Osteoblast (primary cell): Measurements from ENCODE around the gene DAB2IP. TPM values are rescaled to one million over a fixed set of nuclear protein-coding genes. Genes with fewer than 3 reads are reported as not detected.

ENCODE experiments used
- DNase-seq: peaks from one replicate; pipeline ENCODE4 v3.0.0; 2011; ENCODE audit warnings: low spot score, mixed read lengths; ENCODE audit not compliant: insufficient read length; ENCODE audit errors: missing footprints
- H2AFZ ChIP-seq: 2 replicates; pipeline ENCODE4 v1.6.0; 2011; ENCODE audit warnings: mild to moderate bottlenecking, low read length
- H3K27ac ChIP-seq: 2 replicates; pipeline ENCODE4 v1.5.1; 2011; ENCODE audit warnings: mild to moderate bottlenecking, low read depth, low read length, moderate library complexity
- H3K27me3 ChIP-seq: 2 replicates; pipeline ENCODE4 v1.6.0; 2012; ENCODE audit warnings: mild to moderate bottlenecking, control low read depth, inconsistent platforms, low read length, moderate library complexity; ENCODE audit not compliant: insufficient read depth
- H3K36me3 ChIP-seq: 2 replicates; pipeline ENCODE4 v1.5.1; 2011; ENCODE audit warnings: mild to moderate bottlenecking, low read length, control low read depth, moderate library complexity; ENCODE audit not compliant: insufficient read depth
- H3K4me1 ChIP-seq: 2 replicates; pipeline ENCODE4 v1.5.1; 2011; ENCODE audit warnings: mild to moderate bottlenecking, low read length, control low read depth, moderate library complexity; ENCODE audit not compliant: insufficient read depth
- H3K4me2 ChIP-seq: 2 replicates; pipeline ENCODE4 v1.6.0; 2011; ENCODE audit warnings: mild to moderate bottlenecking, low read length; ENCODE audit not compliant: insufficient read depth
- H3K4me3 ChIP-seq: fragments of 200-600 bp; sonication (generic); 3 replicates; pipeline ENCODE4 v1.5.1; 2012; ENCODE audit warnings: mild to moderate bottlenecking, low read length, inconsistent platforms; ENCODE audit not compliant: insufficient read depth
- H3K79me2 ChIP-seq: 2 replicates; pipeline ENCODE4 v1.6.0; 2012; ENCODE audit warnings: mild to moderate bottlenecking, low read length, control low read depth, inconsistent platforms; ENCODE audit not compliant: insufficient read depth
- H3K9me3 ChIP-seq: 2 replicates; pipeline ENCODE4 v1.5.1; 2011; ENCODE audit warnings: low read depth, low read length, control low read depth
- H4K20me1 ChIP-seq: 2 replicates; pipeline ENCODE4 v1.6.0; 2012; ENCODE audit warnings: mild to moderate bottlenecking, low read length, control low read depth; ENCODE audit not compliant: insufficient read depth
- total RNA-seq: library from RNA; depleted of rRNA; stranded (reverse); fragments of >200 nt; gene quantifications from 2 replicates; pipeline ENCODE4 v1.2.3, GENCODE V29; 2012
- TF ChIP-seq, protein P1 (sequence below): IDR thresholded peaks from 2 replicates; pipeline ENCODE4 v1.5.1; 2011; ENCODE audit warnings: mild to moderate bottlenecking, low read depth, low read length, moderate library complexity; ENCODE audit errors: extremely low read depth

Gene DAB2IP
- total RNA-seq, 1 donor: 60.8 TPM

DNA sequence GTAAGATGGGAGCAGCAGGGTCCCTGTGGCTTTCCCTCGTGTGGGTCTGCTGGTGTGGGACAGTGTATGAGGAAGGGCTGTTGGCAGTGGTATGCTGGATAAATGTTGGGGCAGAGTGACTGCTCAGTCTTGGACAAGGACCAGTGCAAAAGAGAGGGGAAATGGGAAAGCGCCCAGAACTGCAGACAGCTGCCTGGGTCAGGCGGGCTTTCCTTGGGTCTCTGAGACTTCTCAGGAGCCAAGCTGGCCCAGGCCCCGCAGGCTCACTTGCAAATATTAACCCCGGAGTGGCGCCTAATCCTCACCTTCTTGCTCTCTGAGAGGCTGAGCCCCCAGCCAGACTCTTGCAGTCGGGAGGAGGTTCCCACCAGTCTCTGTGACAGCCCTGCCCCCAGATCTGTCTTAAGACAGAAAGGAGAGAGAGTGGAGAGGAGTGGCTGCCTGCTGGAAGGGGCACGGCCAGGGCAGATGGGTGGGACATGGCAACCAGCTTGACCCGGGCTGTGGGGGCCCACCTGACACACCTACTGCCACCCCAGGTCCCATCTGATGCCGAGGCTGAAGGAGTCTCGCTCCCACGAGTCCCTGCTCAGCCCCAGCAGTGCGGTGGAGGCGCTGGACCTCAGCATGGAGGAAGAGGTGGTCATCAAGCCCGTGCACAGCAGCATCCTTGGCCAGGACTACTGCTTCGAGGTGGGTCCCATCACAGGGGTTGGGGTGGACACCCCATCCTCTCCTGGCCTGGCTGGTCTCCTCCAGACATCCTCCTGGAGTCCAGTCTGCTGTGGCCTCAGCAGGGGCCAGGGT, 105.2 kb downstream of the DAB2IP start:
- no peaks in the 10 kb centered on the region for H3K4me1 ChIP-seq
- no peak for DNase-seq

DNA sequence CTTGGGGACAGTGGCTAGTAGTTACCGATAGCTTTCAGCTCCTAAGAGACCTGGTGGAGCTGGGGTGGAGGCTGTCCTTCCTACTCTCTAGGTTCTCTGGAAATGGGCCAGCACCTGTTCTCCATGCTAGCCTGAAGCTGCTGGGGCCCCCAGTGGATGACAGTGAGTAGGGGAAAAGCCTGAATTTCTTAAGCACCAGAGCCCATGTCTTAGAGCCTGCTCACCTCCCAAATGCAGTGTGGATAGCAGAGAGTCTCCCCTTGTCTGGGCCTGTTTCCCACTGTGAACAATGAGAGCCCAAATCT, 105.8 kb downstream of the DAB2IP start:
- Histone ChIP-seq H3K9me3 (no peaks in the 10 kb centered on the region), H3K27me3 (no peaks in the 10 kb centered on the region), H3K36me3 (peaks cover 12% of the 10 kb centered on the region), H3K79me2 (peaks cover 42% of the 10 kb centered on the region), H3K27ac (no peak overlapping the region), H3K4me1 (no peaks in the 10 kb centered on the region), H4K20me1 (peaks cover 17% of the 10 kb centered on the region), H3K4me3 (no peak overlapping the region), H2AFZ (no peak overlapping the region), H3K4me2 (no peak overlapping the region)
- no peak for DNase-seq
- TF ChIP-seq, protein P1, sequence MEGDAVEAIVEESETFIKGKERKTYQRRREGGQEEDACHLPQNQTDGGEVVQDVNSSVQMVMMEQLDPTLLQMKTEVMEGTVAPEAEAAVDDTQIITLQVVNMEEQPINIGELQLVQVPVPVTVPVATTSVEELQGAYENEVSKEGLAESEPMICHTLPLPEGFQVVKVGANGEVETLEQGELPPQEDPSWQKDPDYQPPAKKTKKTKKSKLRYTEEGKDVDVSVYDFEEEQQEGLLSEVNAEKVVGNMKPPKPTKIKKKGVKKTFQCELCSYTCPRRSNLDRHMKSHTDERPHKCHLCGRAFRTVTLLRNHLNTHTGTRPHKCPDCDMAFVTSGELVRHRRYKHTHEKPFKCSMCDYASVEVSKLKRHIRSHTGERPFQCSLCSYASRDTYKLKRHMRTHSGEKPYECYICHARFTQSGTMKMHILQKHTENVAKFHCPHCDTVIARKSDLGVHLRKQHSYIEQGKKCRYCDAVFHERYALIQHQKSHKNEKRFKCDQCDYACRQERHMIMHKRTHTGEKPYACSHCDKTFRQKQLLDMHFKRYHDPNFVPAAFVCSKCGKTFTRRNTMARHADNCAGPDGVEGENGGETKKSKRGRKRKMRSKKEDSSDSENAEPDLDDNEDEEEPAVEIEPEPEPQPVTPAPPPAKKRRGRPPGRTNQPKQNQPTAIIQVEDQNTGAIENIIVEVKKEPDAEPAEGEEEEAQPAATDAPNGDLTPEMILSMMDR: no peak

More for the DNA sequence above, 105.2 kb downstream of the DAB2IP start:
- Histone ChIP-seq H3K27me3 (no peaks in the 10 kb centered on the region), H3K4me2 (no peak overlapping the region), H3K79me2 (peaks cover 48% of the 10 kb centered on the region), H2AFZ (no peak overlapping the region), H4K20me1 (peaks cover 22% of the 10 kb centered on the region), H3K9me3 (no peaks in the 10 kb centered on the region), H3K36me3 (peaks cover 12% of the 10 kb centered on the region), H3K27ac (no peak overlapping the region), H3K4me3 (no peak overlapping the region)
- TF ChIP-seq, protein P1: no peak

DNA sequence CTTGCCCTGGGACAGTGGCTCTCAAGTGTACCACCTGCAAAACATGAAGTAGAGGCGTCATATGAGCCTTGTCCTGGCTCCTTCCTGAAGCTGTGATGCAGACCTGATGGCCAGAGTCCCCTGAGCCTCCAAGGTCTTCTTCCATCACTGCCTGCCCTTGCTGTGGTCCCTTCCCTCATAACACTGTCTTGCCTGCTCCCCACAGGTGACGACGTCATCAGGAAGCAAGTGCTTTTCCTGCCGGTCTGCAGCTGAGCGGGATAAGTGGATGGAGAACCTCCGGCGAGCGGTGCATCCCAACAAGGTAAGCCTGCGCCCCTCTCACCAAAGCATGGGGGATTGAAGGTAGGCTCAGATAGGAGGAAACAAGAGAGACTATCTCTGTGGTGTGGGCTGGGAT, 107.3 kb downstream of the DAB2IP start:
- Histone ChIP-seq H3K27me3 (no peaks in the 10 kb centered on the region), H4K20me1 (peaks cover 15% of the 10 kb centered on the region), H2AFZ (no peak overlapping the region), H3K79me2 (peaks cover 29% of the 10 kb centered on the region), H3K9me3 (no peaks in the 10 kb centered on the region), H3K27ac (no peak overlapping the region), H3K4me1 (no peaks in the 10 kb centered on the region), H3K4me3 (no peak overlapping the region), H3K4me2 (no peak overlapping the region), H3K36me3 (peaks cover 12% of the 10 kb centered on the region)
- DNase-seq: no peak
- TF ChIP-seq, protein P1: no peak

DNA sequence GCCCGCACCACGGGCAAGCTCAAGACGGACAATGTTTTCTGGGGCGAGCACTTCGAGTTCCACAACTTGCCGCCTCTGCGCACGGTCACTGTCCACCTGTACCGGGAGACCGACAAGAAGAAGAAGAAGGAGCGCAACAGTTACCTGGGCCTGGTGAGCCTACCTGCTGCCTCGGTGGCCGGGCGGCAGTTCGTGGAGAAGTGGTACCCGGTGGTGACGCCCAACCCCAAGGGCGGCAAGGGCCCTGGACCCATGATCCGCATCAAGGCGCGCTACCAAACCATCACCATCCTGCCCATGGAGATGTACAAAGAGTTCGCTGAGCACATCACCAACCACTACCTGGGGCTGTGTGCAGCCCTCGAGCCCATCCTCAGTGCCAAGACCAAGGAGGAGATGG, 108.6 kb downstream of the DAB2IP start:
- DNase-seq: no peak
- H3K27ac ChIP-seq: no peak overlapping the region
- H2AFZ ChIP-seq: no peak overlapping the region
- H3K36me3 ChIP-seq: peaks cover 12% of the 10 kb centered on the region
- peaks cover 5% of the 10 kb centered on the region for H3K4me1 ChIP-seq
- H3K27me3 ChIP-seq: no peaks in the 10 kb centered on the region
- H3K4me3 ChIP-seq: no peak overlapping the region
- H3K4me2 ChIP-seq: no peak overlapping the region
- no peaks in the 10 kb centered on the region for H3K9me3 ChIP-seq
- peaks cover 15% of the 10 kb centered on the region for H3K79me2 ChIP-seq
- H4K20me1 ChIP-seq: peaks cover 15% of the 10 kb centered on the region
- TF ChIP-seq, protein P1: no peak
